ENCODE results near the gene UPK3BL2.
"Not testable (repeated sequence)": the region's sequence is repeated elsewhere in the genome, so short reads cannot be mapped to it uniquely, and the experiment has no call there.

UPK3BL2 gene

GRCh38 chr7:102497308-102497707, 46.2 kb downstream of the UPK3BL2 start:
- not testable (repeated sequence) for H3K27ac ChIP-seq (ENCODE audit: low read depth, low read length); H3K27me3 ChIP-seq (ENCODE audit: control insufficient read depth, insufficient read depth, low read length); H3K9ac ChIP-seq (ENCODE audit: low read length); H3K4me3 ChIP-seq (ENCODE audit: low read length); H3K4me1 ChIP-seq (ENCODE audit: control insufficient read depth, insufficient read depth, low read length); H3K36me3 ChIP-seq (ENCODE audit: control insufficient read depth, insufficient read depth, low read length)

GRCh38 chr7:102496861-102497260, 46.6 kb downstream of the UPK3BL2 start:
- H3K4me1 ChIP-seq (ENCODE audit: control insufficient read depth, insufficient read depth, low read length); H3K36me3 ChIP-seq (ENCODE audit: control insufficient read depth, insufficient read depth, low read length); H3K9ac ChIP-seq (ENCODE audit: low read length); H3K27me3 ChIP-seq (ENCODE audit: control insufficient read depth, insufficient read depth, low read length); H3K27ac ChIP-seq (ENCODE audit: low read depth, low read length); H3K4me3 ChIP-seq (ENCODE audit: low read length): not testable (repeated sequence)

GRCh38 chr7:102494473-102495149, 48.9 kb downstream of the UPK3BL2 start:
- H3K36me3 ChIP-seq (ENCODE audit: control insufficient read depth, insufficient read depth, low read length); H3K9ac ChIP-seq (ENCODE audit: low read length); H3K27ac ChIP-seq (ENCODE audit: low read depth, low read length); H3K4me3 ChIP-seq (ENCODE audit: low read length); H3K27me3 ChIP-seq (ENCODE audit: control insufficient read depth, insufficient read depth, low read length); H3K4me1 ChIP-seq (ENCODE audit: control insufficient read depth, insufficient read depth, low read length): not testable (repeated sequence)

- not testable (repeated sequence) for H3K36me3 ChIP-seq (ENCODE audit: control insufficient read depth, insufficient read depth, low read length); H3K9ac ChIP-seq (ENCODE audit: low read length); H3K27me3 ChIP-seq (ENCODE audit: control insufficient read depth, insufficient read depth, low read length); H3K27ac ChIP-seq (ENCODE audit: low read depth, low read length); H3K4me3 ChIP-seq (ENCODE audit: low read length); H3K4me1 ChIP-seq (ENCODE audit: control insufficient read depth, insufficient read depth, low read length)
These were observed 49.5 kb downstream of the UPK3BL2 start for GRCh38 chr7:102494026-102494425.

- not testable (repeated sequence) for H3K9ac ChIP-seq (ENCODE audit: low read length); H3K4me3 ChIP-seq (ENCODE audit: low read length); H3K27ac ChIP-seq (ENCODE audit: low read depth, low read length); H3K4me1 ChIP-seq (ENCODE audit: control insufficient read depth, insufficient read depth, low read length); H3K36me3 ChIP-seq (ENCODE audit: control insufficient read depth, insufficient read depth, low read length); H3K27me3 ChIP-seq (ENCODE audit: control insufficient read depth, insufficient read depth, low read length)
These were observed 50.1 kb downstream of the UPK3BL2 start for GRCh38 chr7:102493220-102493935.

- H3K36me3 ChIP-seq (ENCODE audit: control insufficient read depth, insufficient read depth, low read length); H3K27me3 ChIP-seq (ENCODE audit: control insufficient read depth, insufficient read depth, low read length): not testable (repeated sequence)
These were observed 52.9 kb downstream of the UPK3BL2 start for GRCh38 chr7:102490529-102491075.

More at GRCh38 chr7:102490529-102491075, 52.9 kb downstream of the UPK3BL2 start:
- H3K27ac ChIP-seq (ENCODE audit: low read depth, low read length); H3K4me3 ChIP-seq (ENCODE audit: low read length); H3K4me1 ChIP-seq (ENCODE audit: control insufficient read depth, insufficient read depth, low read length); H3K9ac ChIP-seq (ENCODE audit: low read length): not testable (repeated sequence)

Data from rectal smooth muscle tissue (tissue), 1 donor.